K562 (cell line): ENCODE measurements around the gene ATXN2L. TPM values are rescaled to one million over a fixed set of nuclear protein-coding genes. Genes with fewer than 3 reads are reported as not detected.

Experiments
- ATAC-seq: fragments of 200-7000 bp; cut with Tn5 transposase; 3 replicates; pipeline ENCODE4 v1.9.1; 2020; ENCODE audit warnings: moderate library complexity
- BruUV-seq: library from RNA; stranded (reverse); fragments of 400-500 nt; replicated peaks from 2 replicates; lab custom pipeline; 2021; lab: Mats Ljungman, UMichigan
- CTCF ChIA-PET: fragments of 300-600 bp; formaldehyde crosslinking; extraction: SDS; loops from one replicate; lab custom pipeline; 2021; ENCODE audit warnings: low intra/inter-chr PET ratio; lab: Yijun Ruan, JAX
- POLR2A ChIA-PET: fragments of 300-600, 350-650 bp; sonication (Branson Sonifier 250); formaldehyde crosslinking; extraction: SDS; loops from one replicate; lab custom pipeline; 2021; ENCODE audit warnings: antibody characterized with exemption, inconsistent platforms; lab: Yijun Ruan, JAX
- DNase-seq, 4 experiments: peaks; one replicate each; pipeline versions ENCODE4 v3.0.0 to v3.0.0-alpha.2; 2011 to 2018; ENCODE audit warnings: low spot score in 3 of 4, mixed read lengths in 3 of 4; ENCODE audit errors: extremely low read depth in 1 of 4
- FAIRE-seq: peaks from 2 replicates; lab custom pipeline; 2011; peaks lifted over from hg19 to GRCh38; lab: Jason Lieb, UNC
- H2AFZ ChIP-seq: 2 replicates; pipeline ENCODE4 v1.6.0; 2011; ENCODE audit warnings: low read depth, low read length, control low read depth, inconsistent platforms
- H3K27ac ChIP-seq: fragments of 200-600 bp; 3 replicates; pipeline ENCODE4 v1.8.0; 2011; ENCODE audit warnings: low read depth, mild to moderate bottlenecking, control low read depth, inconsistent platforms, low read length, moderate library complexity, mixed read lengths; ENCODE audit errors: extremely low read depth
- H3K27me3 ChIP-seq, 2 experiments: fragments of 300-600 bp in 1 of 2; 2 replicates in 1 of 2; 3 replicates in 1 of 2; pipeline versions ENCODE4 v1.6.0 to v1.8.0; 2011; ENCODE audit warnings: inconsistent platforms in 2 of 2, low read length in 2 of 2, mild to moderate bottlenecking in 1 of 2, mixed read lengths in 1 of 2, moderate library complexity in 1 of 2; ENCODE audit not compliant: control insufficient read depth in 2 of 2, insufficient read depth in 2 of 2
- H3K36me3 ChIP-seq: fragments of 300-600 bp; 3 replicates; pipeline ENCODE4 v1.8.0; 2011; ENCODE audit warnings: mild to moderate bottlenecking, low read length, inconsistent platforms; ENCODE audit not compliant: control insufficient read depth, insufficient read depth
- H3K4me1 ChIP-seq, 2 experiments: fragments of 200-600 bp in 1 of 2; replicated peaks in 1 of 2; 2 replicates in 1 of 2; 3 replicates in 1 of 2; pipeline versions ENCODE4 v1.5.1 to v1.8.0; 2011; ENCODE audit warnings: inconsistent platforms in 2 of 2, low read length in 2 of 2, mild to moderate bottlenecking in 1 of 2, mixed read lengths in 1 of 2, moderate library complexity in 1 of 2; ENCODE audit not compliant: control insufficient read depth in 2 of 2, insufficient read depth in 2 of 2
- H3K4me2 ChIP-seq: 2 replicates; pipeline ENCODE4 v1.6.1; 2011; ENCODE audit warnings: low read length, control low read depth, inconsistent platforms, mixed read lengths; ENCODE audit not compliant: insufficient read depth
- H3K4me3 ChIP-seq: fragments of 200-600 bp; sonication (generic), shearing (Covaris generic); 2 replicates; pipeline ENCODE4 v1.5.1; 2016; ENCODE audit warnings: control low read depth, inconsistent platforms
- H3K79me2 ChIP-seq: fragments of 200-600 bp; 3 replicates; pipeline ENCODE4 v1.8.0; 2011; ENCODE audit warnings: low read length, inconsistent platforms; ENCODE audit not compliant: control insufficient read depth, insufficient read depth
- H3K9ac ChIP-seq, 2 experiments: 2 replicates each; pipeline versions ENCODE4 v1.6.0 to v1.6.1; 2011; ENCODE audit warnings: low read depth in 2 of 2, low read length in 2 of 2, control low read depth in 1 of 2, inconsistent platforms in 1 of 2, mild to moderate bottlenecking in 1 of 2, mixed read lengths in 1 of 2; ENCODE audit not compliant: insufficient read depth in 1 of 2
- H3K9me1 ChIP-seq: one replicate; pipeline ENCODE4 v1.6.0; 2011; ENCODE audit warnings: inconsistent platforms, mild to moderate bottlenecking, low read length, moderate library complexity; ENCODE audit not compliant: control insufficient read depth, insufficient read depth
- H3K9me3 ChIP-seq: replicated peaks from 2 replicates; pipeline ENCODE4 v1.5.1; 2011; ENCODE audit warnings: low read depth, low read length, inconsistent platforms; ENCODE audit not compliant: control insufficient read depth, insufficient read depth
- H4K20me1 ChIP-seq: replicated peaks from 2 replicates; pipeline ENCODE4 v1.6.1; 2011; ENCODE audit warnings: low read length, inconsistent platforms, mixed read lengths; ENCODE audit not compliant: control insufficient read depth, insufficient read depth
- ARID4B ChIP-seq: sonication (generic); formaldehyde crosslinking; IDR thresholded peaks from 2 replicates; pipeline ENCODE4 v1.8.0; 2022; ENCODE audit warnings: mild to moderate bottlenecking, missing genetic modification reagents
- CTBP1 ChIP-seq: fragments of 450-650 bp; IDR thresholded peaks from 2 replicates; pipeline ENCODE4 v1.6.1; 2016; ENCODE audit warnings: borderline replicate concordance
- EWSR1 ChIP-seq: fragments of 450-650 bp; IDR thresholded peaks from 2 replicates; pipeline ENCODE4 v1.6.1; 2018; ENCODE audit warnings: borderline replicate concordance, mild to moderate bottlenecking, low read depth, moderate library complexity; ENCODE audit not compliant: partially characterized antibody
- FOXK2 ChIP-seq, 2 experiments: fragments of 450-650 bp; IDR thresholded peaks in 1 of 2; conservative IDR thresholded peaks in 1 of 2; 2 replicates each; pipeline ENCODE4 v1.6.1; 2016; ENCODE audit warnings: low read depth in 2 of 2, mild to moderate bottlenecking in 1 of 2
- KDM1A ChIP-seq, 2 experiments: fragments of 450-650 bp; IDR thresholded peaks; 2 replicates each; pipeline ENCODE4 v1.6.1; 2016; ENCODE audit warnings: mild to moderate bottlenecking in 2 of 2
- PATZ1 ChIP-seq: fragments of 250-450 bp; sonication (Bioruptor Pico); IDR thresholded peaks from 2 replicates; pipeline ENCODE4 v1.5.0; 2020; ENCODE audit warnings: mild to moderate bottlenecking, borderline replicate concordance
- POLR2A ChIP-seq: fragments of 450-650 bp; conservative IDR thresholded peaks from 2 replicates; pipeline ENCODE4 v1.6.1; 2016
- TAF9B ChIP-seq: fragments of 450-650 bp; IDR thresholded peaks from 2 replicates; pipeline ENCODE4 v1.6.1; 2018; ENCODE audit warnings: mild to moderate bottlenecking; ENCODE audit not compliant: partially characterized antibody
- TRIM28 ChIP-seq: fragments of 450-650 bp; IDR thresholded peaks from 2 replicates; pipeline ENCODE4 v1.6.1; 2017
- ZNF77 ChIP-seq: fragments of 250-450 bp; sonication (Bioruptor Pico); IDR thresholded peaks from 2 replicates; pipeline ENCODE4 v1.5.0; 2020
- WGBS: fragments of 100-300 bp; shearing (Covaris generic); methylation state at CpG from one replicate; pipeline ENCODE4 v1.1.6; 2016; ENCODE audit warnings: low coverage, mixed read lengths; ENCODE audit not compliant: insufficient coverage; ENCODE audit errors: missing lambda C conversion rate; 5-methylcytosine and 5-hydroxymethylcytosine counted together
- in situ Hi-C: fragments of 300-500 bp; cut with MboI; formaldehyde crosslinking; loops from 4 replicates; pipeline ENCODE4 v1.15.0; 2018; ENCODE audit warnings: inconsistent platforms, mixed read lengths
- intact Hi-C: fragments of 100-400 bp; cut with micrococcal nuclease; formaldehyde crosslinking; loops from 2 replicates; pipeline ENCODE4 v1.14.2; 2022
- polyA plus RNA-seq, 8 experiments: library from polyadenylated mRNA; depleted of rRNA in 4 of 8; stranded (reverse) in 5 of 8; unstranded in 3 of 8; fragments of >200 nt; fragmentation: Nextera tagmentation in 2 of 8; fragmentation: Illumina TruSeq in 1 of 8; extraction: Ambion mirVana in 2 of 8; extraction: Trizol in 1 of 8; gene quantifications; 2 replicates each; pipeline versions ENCODE4 v1.2.1 to v1.2.3, GENCODE V29; 2011 to 2014; ENCODE audit warnings: inconsistent platforms in 1 of 8, missing spikeins in 1 of 8
- total RNA-seq, 7 experiments: library from RNA; depleted of rRNA in 6 of 7; stranded (reverse); fragments of >200 nt in 6 of 7; fragmentation: Illumina TruSeq in 2 of 7; extraction: Trizol in 2 of 7; gene quantifications; 2 replicates each; pipeline versions ENCODE4 v1.2.1 to v1.2.3, GENCODE V29; 2011 to 2021; ENCODE audit warnings: low replicate concordance in 1 of 7

Gene ATXN2L
- total and polyA plus RNA-seq, 9 of the 15 experiments (the other 6 are each of a cell fraction or from before 2014, with no cell fraction given), result 3.8 to 280 (median 37.2) TPM

GRCh38 chr16:28859326-28859725 lies 36.5 kb downstream of the ATXN2L start:
- no peak overlapping the region for H3K4me2 ChIP-seq
- no peaks in the 10 kb centered on the region for H3K27me3 ChIP-seq
- TF ChIP-seq FOXK2 (conservative IDR thresholded peaks at IDR 0.05 in 1 of 2, IDR thresholded peaks at IDR 0.05 in 1 of 2; ENCODE audit: low read depth in 2 of 2) (no peak), EWSR1 (no peak), TAF9B (no peak), ZNF77 (CRISPR knock-in tag) (no peak), POLR2A (no peak), ARID4B (CRISPR knock-in tag) (no peak), TRIM28 (no peak), KDM1A (IDR thresholded peaks at IDR 0.05) (no peak), CTBP1 (no peak), PATZ1 (CRISPR knock-in tag) (no peak)
- H3K4me1 ChIP-seq, result peaks cover 6 to 12% of the 10 kb centered on the region in 2 experiments
- CTCF ChIA-PET, result no interaction called here
- FAIRE-seq (no peak), ATAC-seq (no peak), DNase-seq (no peak)
- no TSS peak for BruUV-seq
- H3K36me3 ChIP-seq, result no peaks in the 10 kb centered on the region
- 90% methylated on average over 4 of the region's 4 CpGs for WGBS
- in situ Hi-C loops, result no loop called here
- intact Hi-C loops, result no loop called here
- H3K9ac ChIP-seq, result no peak overlapping the region
- peaks cover 27% of the 10 kb centered on the region for H3K79me2 ChIP-seq
- H2AFZ ChIP-seq, result no peak overlapping the region
- no peaks in the 10 kb centered on the region for H3K9me1 ChIP-seq
- H3K4me3 ChIP-seq, result no peak overlapping the region
- POLR2A ChIA-PET, result interaction anchor here (0.7 to 4.0 kb wide), 3 partner anchors 10 to 84 kb away, joined by 4 to 16 read pairs (median 14); partner anchors contain the start of gene TUFM
- no peaks in the 10 kb centered on the region for H3K9me3 ChIP-seq
- H3K27ac ChIP-seq, result no peak overlapping the region
- H4K20me1 ChIP-seq, result peaks cover 3% of the 10 kb centered on the region; the same call in 1 of the 2 replicates
